AG04450 (cell line): Measurements from ENCODE around the gene SYTL2. TPM values are rescaled to one million over a fixed set of nuclear protein-coding genes. Genes with fewer than 3 reads are reported as not detected.
"Not testable (repeated sequence)": the region's sequence is repeated elsewhere in the genome, so short reads cannot be mapped to it uniquely, and the experiment has no call there.

ENCODE experiments used
- CTCF ChIA-PET: fragments of 300-600, 350-600 bp; formaldehyde crosslinking; extraction: SDS; loops from one replicate; lab custom pipeline; 2022; ENCODE audit warnings: antibody characterized with exemption, inconsistent platforms; lab: Charles Lee
- POLR2A ChIA-PET: fragments of 350-600 bp; formaldehyde crosslinking; extraction: SDS; loops from one replicate; lab custom pipeline; 2021; ENCODE audit warnings: antibody characterized with exemption, inconsistent platforms; lab: Yijun Ruan, JAX
- DNase-seq: peaks from one replicate; pipeline ENCODE4 v3.0.0-alpha.2; 2011; ENCODE audit warnings: low read depth, low spot score
- H3K27ac ChIP-seq: one replicate; pipeline ENCODE4 v1.5.1; 2012; ENCODE audit warnings: low read depth, low read length, control low read depth
- H3K27me3 ChIP-seq: one replicate; pipeline ENCODE4 v1.6.0; 2012; ENCODE audit warnings: low read length; ENCODE audit not compliant: control insufficient read depth, insufficient read depth
- H3K4me3 ChIP-seq: 2 replicates; pipeline ENCODE4 v1.5.1; 2011; ENCODE audit warnings: mild to moderate bottlenecking, low read depth, low read length, control low read depth
- H3K9me3 ChIP-seq: 2 replicates; pipeline ENCODE4 v1.5.1; 2012; ENCODE audit warnings: low read length; ENCODE audit not compliant: control insufficient read depth, insufficient read depth
- CTCF ChIP-seq: IDR thresholded peaks from 2 replicates; pipeline ENCODE4 v1.5.1; 2011; ENCODE audit warnings: low read depth, low read length, control low read depth, inconsistent platforms
- polyA plus RNA-seq: library from polyadenylated mRNA; depleted of rRNA; stranded (reverse); fragments of >200 nt; gene quantifications from 2 replicates; pipeline ENCODE4 v1.2.3, GENCODE V29; 2011

Gene SYTL2
- polyA plus RNA-seq, 1 experiment: 169 TPM

GRCh38 chr11:85656777-85657176 is 154.2 kb downstream of the SYTL2 start:
- POLR2A ChIA-PET: no interaction called here

GRCh38 chr11:85654343-85654742 is 156.6 kb downstream of the SYTL2 start:
- POLR2A ChIA-PET, H3K27ac ChIP-seq, H3K4me3 ChIP-seq, DNase-seq, H3K27me3 ChIP-seq, H3K9me3 ChIP-seq, CTCF ChIA-PET: not testable (repeated sequence)

More at GRCh38 chr11:85656777-85657176, 154.2 kb downstream of the SYTL2 start:
- no peak for TF ChIP-seq CTCF
- no peaks in the 10 kb centered on the region for H3K9me3 ChIP-seq
- H3K4me3 ChIP-seq: no peak overlapping the region
- no peak for DNase-seq
- no peaks in the 10 kb centered on the region for H3K27me3 ChIP-seq
- CTCF ChIA-PET: interaction anchor here (1.2 kb wide), 1 partner anchor 198 kb away, joined by 4 read pairs; the partner anchor contains the start of gene CCDC83
- no peak overlapping the region for H3K27ac ChIP-seq

GRCh38 chr11:85652786-85653447 is 158.0 kb downstream of the SYTL2 start:
- Histone ChIP-seq H3K27ac (no peak overlapping the region), H3K27me3 (no peaks in the 10 kb centered on the region), H3K4me3 (no peak overlapping the region), H3K9me3 (no peaks in the 10 kb centered on the region)
- TF ChIP-seq CTCF: no peak
- DNase-seq: no peak
- POLR2A ChIA-PET: interaction anchor here (1.1 kb wide), 1 partner anchor 24 kb away, joined by 3 read pairs; no protein-coding TSS in a partner anchor
- CTCF ChIA-PET: no interaction called here

GRCh38 chr11:85651118-85651517 is 159.8 kb downstream of the SYTL2 start:
- DNase-seq: no peak
- H3K27me3 ChIP-seq: no peaks in the 10 kb centered on the region
- no peak overlapping the region for H3K4me3 ChIP-seq
- H3K27ac ChIP-seq: no peak overlapping the region
- ChIA-PET CTCF (interaction anchor here (1.8 kb wide), 1 partner anchor 8 kb away, joined by 4 read pairs; no protein-coding TSS in a partner anchor), POLR2A (no interaction called here)
- no peak for TF ChIP-seq CTCF
- no peaks in the 10 kb centered on the region for H3K9me3 ChIP-seq

GRCh38 chr11:85647604-85648299 is 163.2 kb downstream of the SYTL2 start, which contains the start of gene TMEM126A:
TSS of gene TMEM126A (plus strand) at chr11:85647967. CDS start at chr11:85650256, 2,289 bp downstream.
- Histone ChIP-seq H3K9me3 (no peaks in the 10 kb centered on the region), H3K27me3 (peaks cover 8% of the 10 kb centered on the region), H3K4me3 (peak within 1 kb of the TSS; percentile 85), H3K27ac (peak within 1 kb of the TSS; percentile 52)
- no peak for TF ChIP-seq CTCF
- CTCF ChIA-PET: interaction anchor here (1.3 to 1.7 kb wide), 2 partner anchors 50 to 53 kb away, joined by 4 to 6 read pairs; no protein-coding TSS in a partner anchor
- POLR2A ChIA-PET: interaction anchor here (0.6 to 4.4 kb wide), 7 partner anchors 10 to 494 kb away, joined by 3 to 19 read pairs (median 4); partner anchors contain the start of genes CCDC89, CREBZF, DLG2 and TMEM126B
- peak; percentile 50 for DNase-seq
